Ascending aorta (tissue), 2 donors: Measurements from ENCODE around the gene TMEM209. TPM values are rescaled to one million over a fixed set of nuclear protein-coding genes. Genes with fewer than 3 reads are reported as not detected.

Source experiments
- DNase-seq, 2 donors: peaks; one replicate each; pipeline ENCODE4 v3.0.0-alpha.2; 2019; ENCODE audit warnings: low spot score in 2 of 2
- H3K27ac ChIP-seq, 2 donors: fragments of 200-600 bp; sonication (generic); one replicate each; pipeline ENCODE4 v1.5.1; 2016 to 2017; ENCODE audit warnings: mild to moderate bottlenecking in 1 of 2
- H3K27me3 ChIP-seq: fragments of 200-600 bp; sonication (generic); one replicate; pipeline ENCODE4 v1.5.1; 2017
- H3K36me3 ChIP-seq, 2 donors: fragments of 200-600 bp; sonication (generic); one replicate each; pipeline ENCODE4 v1.5.1; 2016
- H3K4me1 ChIP-seq, 2 donors: fragments of 200-600 bp; sonication (generic); one replicate each; pipeline ENCODE4 v1.5.1; 2016 to 2017; ENCODE audit warnings: mild to moderate bottlenecking in 1 of 2
- H3K4me3 ChIP-seq, 2 donors: fragments of 200-600 bp; sonication (generic); one replicate each; pipeline ENCODE4 v1.5.1; 2016 to 2017; ENCODE audit warnings: mild to moderate bottlenecking in 1 of 2
- H3K9me3 ChIP-seq, 2 donors: fragments of 200-600 bp; sonication (generic); one replicate each; pipeline ENCODE4 v1.5.1; 2016
- intact Hi-C: fragments of 100-400 bp; cut with DNase I; formaldehyde crosslinking; loops from one replicate; pipeline ENCODE4 v1.15.1; 2023
- total RNA-seq: library from RNA; depleted of rRNA; stranded (reverse); fragments of >200 nt; gene quantifications from one replicate; pipeline ENCODE4 v1.1.0, GENCODE V29; 2016
- TF ChIP-seq, protein P1 (sequence below), 3 experiments: fragments of 200-600 bp in 2 of 3; fragments of 450-650 bp in 1 of 3; sonication (generic) in 2 of 3; IDR thresholded peaks; one replicate each; pipeline ENCODE4 v1.5.1; 2016 to 2019; ENCODE audit warnings: antibody characterized with exemption in 3 of 3, mild to moderate bottlenecking in 1 of 3, moderate library complexity in 1 of 3

Gene TMEM209
- total RNA-seq, 1 donor from 2014 or later: 5.3 TPM

DNA sequence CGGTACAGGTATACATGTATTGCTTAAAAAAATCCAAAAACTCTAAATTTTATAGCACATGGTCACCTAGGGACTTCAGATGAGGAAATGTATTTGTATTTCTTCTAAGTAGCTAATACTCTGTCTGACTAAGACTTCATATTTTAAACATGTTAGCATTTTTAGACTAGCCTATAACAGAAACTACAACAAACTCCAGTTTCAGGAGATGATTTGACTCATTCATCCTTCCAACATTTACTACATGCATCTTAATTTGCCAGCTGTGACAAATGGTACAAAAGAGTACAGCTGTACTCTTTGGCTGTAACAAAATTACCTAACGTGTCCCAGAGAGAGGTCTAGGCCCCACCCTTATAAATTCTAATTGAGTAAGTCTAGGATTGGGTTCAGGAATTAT, 22.2 kb downstream of the TMEM209 start:
- Histone ChIP-seq H3K27me3 (no peaks in the 10 kb centered on the region), H3K9me3 (no peaks in the 10 kb centered on the region), H3K27ac (no peak overlapping the region), H3K4me3 (no peak overlapping the region), H3K4me1 (no peaks in the 10 kb centered on the region), H3K36me3 (peaks cover 10 to 51% of the 10 kb centered on the region in 2 donors)
- DNase-seq: no peak
- intact Hi-C loops: no loop called here
- TF ChIP-seq, protein P1, sequence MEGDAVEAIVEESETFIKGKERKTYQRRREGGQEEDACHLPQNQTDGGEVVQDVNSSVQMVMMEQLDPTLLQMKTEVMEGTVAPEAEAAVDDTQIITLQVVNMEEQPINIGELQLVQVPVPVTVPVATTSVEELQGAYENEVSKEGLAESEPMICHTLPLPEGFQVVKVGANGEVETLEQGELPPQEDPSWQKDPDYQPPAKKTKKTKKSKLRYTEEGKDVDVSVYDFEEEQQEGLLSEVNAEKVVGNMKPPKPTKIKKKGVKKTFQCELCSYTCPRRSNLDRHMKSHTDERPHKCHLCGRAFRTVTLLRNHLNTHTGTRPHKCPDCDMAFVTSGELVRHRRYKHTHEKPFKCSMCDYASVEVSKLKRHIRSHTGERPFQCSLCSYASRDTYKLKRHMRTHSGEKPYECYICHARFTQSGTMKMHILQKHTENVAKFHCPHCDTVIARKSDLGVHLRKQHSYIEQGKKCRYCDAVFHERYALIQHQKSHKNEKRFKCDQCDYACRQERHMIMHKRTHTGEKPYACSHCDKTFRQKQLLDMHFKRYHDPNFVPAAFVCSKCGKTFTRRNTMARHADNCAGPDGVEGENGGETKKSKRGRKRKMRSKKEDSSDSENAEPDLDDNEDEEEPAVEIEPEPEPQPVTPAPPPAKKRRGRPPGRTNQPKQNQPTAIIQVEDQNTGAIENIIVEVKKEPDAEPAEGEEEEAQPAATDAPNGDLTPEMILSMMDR (IDR thresholded peaks at IDR 0.05): no peak

DNA sequence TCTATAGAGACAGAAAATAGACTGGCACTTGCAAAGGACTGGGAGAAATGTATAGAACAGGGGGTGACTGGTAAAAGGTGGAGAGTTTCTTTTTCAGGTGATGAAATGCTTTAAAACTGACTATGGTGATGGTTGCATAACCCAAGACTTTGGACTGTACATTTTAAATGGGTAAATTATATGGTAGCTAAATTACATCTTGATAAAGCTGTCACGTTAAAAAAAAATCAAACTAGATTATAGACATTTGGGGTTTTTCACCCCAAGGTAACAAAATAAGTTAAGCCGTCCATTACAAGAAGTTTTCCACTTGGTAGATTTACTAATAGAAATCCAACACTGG, 24.0 kb downstream of the TMEM209 start:
- Histone ChIP-seq H3K36me3 (peaks cover 13 to 51% of the 10 kb centered on the region in 2 donors), H3K27me3 (no peaks in the 10 kb centered on the region), H3K4me1 (no peaks in the 10 kb centered on the region), H3K27ac (no peak overlapping the region), H3K4me3 (no peak overlapping the region), H3K9me3 (no peaks in the 10 kb centered on the region)
- intact Hi-C loops: no loop called here
- TF ChIP-seq, protein P1 (IDR thresholded peaks at IDR 0.05): no peak
- DNase-seq: no peak

DNA sequence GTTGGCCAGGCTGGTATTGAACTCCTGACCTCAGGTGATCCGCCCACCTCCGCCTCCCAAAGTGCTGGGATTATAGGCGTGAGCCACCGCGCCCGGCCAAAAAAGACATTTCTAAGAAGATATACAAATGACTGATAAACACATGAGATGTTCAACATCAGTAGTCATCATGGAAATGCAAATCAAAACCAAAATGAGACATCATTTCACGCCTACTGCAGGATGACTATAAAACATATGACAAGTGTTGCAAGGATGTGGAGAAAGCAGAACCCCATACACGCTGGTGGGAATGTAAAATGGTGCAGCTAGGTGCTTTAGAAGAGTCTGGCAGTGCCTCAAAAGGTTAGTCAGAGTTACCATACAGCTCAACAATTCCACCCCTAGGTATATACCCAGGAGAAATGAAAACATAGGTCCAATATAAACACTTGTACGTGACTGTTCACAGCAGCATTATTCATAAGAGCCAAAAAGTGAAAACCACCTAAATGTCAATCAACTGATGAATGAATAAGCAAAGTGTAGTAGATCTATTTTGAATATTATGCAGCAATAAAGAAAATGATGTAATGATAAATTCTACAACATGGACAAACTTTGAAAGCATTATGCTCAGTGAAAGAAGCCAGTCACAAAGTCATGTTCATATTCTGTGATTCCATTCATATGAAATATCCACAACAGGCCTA, 24.5 kb downstream of the TMEM209 start:
- intact Hi-C loops: no loop called here
- Histone ChIP-seq H3K9me3 (no peaks in the 10 kb centered on the region), H3K4me3 (no peak overlapping the region), H3K27me3 (no peaks in the 10 kb centered on the region), H3K36me3 (peaks cover 13 to 51% of the 10 kb centered on the region in 2 donors), H3K4me1 (no peaks in the 10 kb centered on the region), H3K27ac (no peak overlapping the region)
- TF ChIP-seq, protein P1 (IDR thresholded peaks at IDR 0.05): no peak
- DNase-seq: no peak

DNA sequence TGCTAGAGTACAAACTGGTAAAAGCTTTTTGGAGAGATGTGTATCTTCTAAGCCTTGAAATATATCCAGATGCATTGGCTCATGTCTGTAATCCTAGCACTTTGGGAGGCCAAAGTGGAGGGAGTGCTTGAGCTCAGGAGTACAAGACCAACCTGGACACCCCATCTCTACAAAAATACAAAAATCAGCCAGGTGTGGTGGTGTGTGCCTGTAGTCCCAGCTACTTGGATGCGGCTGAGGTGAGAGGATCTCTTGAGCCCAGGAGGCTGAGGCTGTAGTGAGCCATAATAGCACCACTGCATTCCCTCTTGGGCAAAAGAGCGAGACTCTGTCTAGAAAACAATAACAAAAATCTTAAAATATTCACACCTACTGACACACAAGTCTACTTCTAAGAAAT, 25.6 kb downstream of the TMEM209 start:
- TF ChIP-seq, protein P1 (IDR thresholded peaks at IDR 0.05): no peak
- peaks cover 20 to 57% of the 10 kb centered on the region in 2 donors for H3K36me3 ChIP-seq
- intact Hi-C loops: no loop called here

DNA sequence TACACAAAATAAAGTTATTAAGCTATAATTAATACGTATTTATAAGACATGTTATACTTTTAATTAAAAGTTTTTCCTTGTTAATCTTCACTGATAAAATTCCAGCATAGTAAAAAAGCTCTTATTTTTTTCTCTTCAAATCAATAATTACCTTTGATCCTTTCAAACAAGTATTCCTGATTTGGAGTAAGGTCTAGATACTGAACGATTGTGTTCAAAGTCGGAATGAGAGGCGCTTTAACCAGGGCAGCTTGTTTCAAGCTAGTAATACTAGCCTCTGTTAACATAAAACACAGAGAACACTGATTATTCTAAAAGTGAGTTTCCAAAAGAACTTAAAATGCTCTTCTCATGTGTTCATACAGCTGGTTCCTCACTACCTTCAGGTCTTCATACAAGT, 27.0 kb downstream of the TMEM209 start:
- Histone ChIP-seq H3K27ac (no peak overlapping the region), H3K9me3 (no peaks in the 10 kb centered on the region), H3K4me3 (no peak overlapping the region), H3K27me3 (no peaks in the 10 kb centered on the region), H3K4me1 (no peaks in the 10 kb centered on the region), H3K36me3 (peaks cover 22 to 58% of the 10 kb centered on the region in 2 donors)
- DNase-seq: no peak
- TF ChIP-seq, protein P1 (IDR thresholded peaks at IDR 0.05): no peak
- intact Hi-C loops: no loop called here

More for the DNA sequence above, 25.6 kb downstream of the TMEM209 start:
- no peak for DNase-seq
- H3K4me1 ChIP-seq: no peaks in the 10 kb centered on the region
- H3K27ac ChIP-seq: no peak overlapping the region
- H3K9me3 ChIP-seq: no peaks in the 10 kb centered on the region
- no peaks in the 10 kb centered on the region for H3K27me3 ChIP-seq
- no peak overlapping the region for H3K4me3 ChIP-seq
